ENCODE measurements around the gene PTPRM. TPM values are rescaled to one million over a fixed set of nuclear protein-coding genes. Genes with fewer than 3 reads are reported as not detected.

PTPRM gene
- total RNA-seq, 1 donor from 2014 or later: 42.1 TPM

DNA sequence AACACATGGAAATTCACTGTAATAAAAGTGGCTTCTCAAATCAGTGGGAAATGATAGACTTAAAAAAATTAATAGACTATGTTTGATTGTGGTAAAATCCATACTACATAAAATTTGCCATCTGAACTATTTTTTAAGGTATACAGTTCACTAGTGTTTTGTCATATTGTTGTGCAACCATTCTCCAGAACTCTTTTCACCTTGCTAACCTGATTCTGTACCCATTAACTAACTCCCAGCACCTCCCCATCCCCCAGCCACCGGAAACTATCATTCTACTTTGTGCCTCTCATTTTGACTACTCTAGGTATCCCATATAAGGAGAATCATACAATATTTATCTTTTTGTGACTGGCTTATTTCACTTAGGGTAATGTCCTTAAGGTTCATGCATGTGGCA, 153.3 kb downstream of the PTPRM start:
- no peaks in the 10 kb centered on the region for H3K36me3 ChIP-seq (ENCODE audit: control insufficient read depth, insufficient read depth, low read length)
- TF ChIP-seq, protein P1, sequence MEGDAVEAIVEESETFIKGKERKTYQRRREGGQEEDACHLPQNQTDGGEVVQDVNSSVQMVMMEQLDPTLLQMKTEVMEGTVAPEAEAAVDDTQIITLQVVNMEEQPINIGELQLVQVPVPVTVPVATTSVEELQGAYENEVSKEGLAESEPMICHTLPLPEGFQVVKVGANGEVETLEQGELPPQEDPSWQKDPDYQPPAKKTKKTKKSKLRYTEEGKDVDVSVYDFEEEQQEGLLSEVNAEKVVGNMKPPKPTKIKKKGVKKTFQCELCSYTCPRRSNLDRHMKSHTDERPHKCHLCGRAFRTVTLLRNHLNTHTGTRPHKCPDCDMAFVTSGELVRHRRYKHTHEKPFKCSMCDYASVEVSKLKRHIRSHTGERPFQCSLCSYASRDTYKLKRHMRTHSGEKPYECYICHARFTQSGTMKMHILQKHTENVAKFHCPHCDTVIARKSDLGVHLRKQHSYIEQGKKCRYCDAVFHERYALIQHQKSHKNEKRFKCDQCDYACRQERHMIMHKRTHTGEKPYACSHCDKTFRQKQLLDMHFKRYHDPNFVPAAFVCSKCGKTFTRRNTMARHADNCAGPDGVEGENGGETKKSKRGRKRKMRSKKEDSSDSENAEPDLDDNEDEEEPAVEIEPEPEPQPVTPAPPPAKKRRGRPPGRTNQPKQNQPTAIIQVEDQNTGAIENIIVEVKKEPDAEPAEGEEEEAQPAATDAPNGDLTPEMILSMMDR (IDR thresholded peaks at IDR 0.05; ENCODE audit: insufficient read depth, low read length, severe bottlenecking): no peak
- DNase-seq (ENCODE audit: low read depth) (no peak), FAIRE-seq (no peak)
- no peak overlapping the region for H3K4me3 ChIP-seq (ENCODE audit: low read depth, low read length)
- no peaks in the 10 kb centered on the region for H3K27me3 ChIP-seq (ENCODE audit: control insufficient read depth, insufficient read depth, low read length)

DNA sequence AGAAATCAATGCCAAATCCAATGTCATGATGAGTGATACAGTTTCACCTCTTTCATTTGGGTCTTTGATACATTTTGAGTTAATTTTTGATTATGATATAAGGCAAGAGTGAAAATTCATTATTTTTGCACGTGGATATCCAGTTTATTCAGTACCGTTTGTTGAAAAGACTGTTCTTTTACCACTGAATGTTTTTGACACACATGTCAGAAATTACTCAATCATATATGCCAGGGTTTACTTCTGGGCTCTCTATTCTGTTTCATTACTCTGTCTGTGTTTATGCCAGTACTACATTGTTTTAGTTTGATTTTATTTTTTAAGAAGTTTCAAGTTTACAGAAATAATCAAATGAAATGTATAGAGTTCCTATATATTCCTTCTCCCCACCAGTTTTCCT, 154.4 kb downstream of the PTPRM start:
- TF ChIP-seq, protein P1 (IDR thresholded peaks at IDR 0.05; ENCODE audit: insufficient read depth, low read length, severe bottlenecking): no peak
- H3K36me3 ChIP-seq (ENCODE audit: control insufficient read depth, insufficient read depth, low read length): no peaks in the 10 kb centered on the region
- DNase-seq (ENCODE audit: low read depth) (no peak), FAIRE-seq (no peak)
- no peaks in the 10 kb centered on the region for H3K27me3 ChIP-seq (ENCODE audit: control insufficient read depth, insufficient read depth, low read length)
- H3K4me3 ChIP-seq (ENCODE audit: low read depth, low read length): no peak overlapping the region

DNA sequence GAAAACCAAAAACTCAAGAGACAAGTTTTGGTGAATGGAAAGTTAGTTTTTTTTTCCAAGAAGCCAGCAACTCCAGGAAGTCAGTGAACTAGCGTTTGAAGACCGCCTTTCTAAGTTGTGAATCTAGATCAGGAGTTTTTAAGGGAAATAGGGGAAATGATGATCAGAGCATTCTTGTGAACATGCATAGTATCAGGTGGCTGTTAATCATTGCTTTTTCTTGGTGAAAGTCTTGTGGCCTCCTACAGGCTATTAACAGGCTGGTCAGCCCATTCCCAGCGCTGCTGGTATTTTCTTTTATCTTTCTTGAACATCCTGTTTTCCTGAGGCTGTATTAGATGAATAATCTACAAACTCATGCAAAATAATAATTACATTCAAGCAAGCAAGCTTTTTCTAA, 155.8 kb downstream of the PTPRM start:
- no peak overlapping the region for H3K4me3 ChIP-seq (ENCODE audit: low read depth, low read length)
- TF ChIP-seq, protein P1 (IDR thresholded peaks at IDR 0.05; ENCODE audit: insufficient read depth, low read length, severe bottlenecking): no peak
- no peak for DNase-seq (ENCODE audit: low read depth)

DNA sequence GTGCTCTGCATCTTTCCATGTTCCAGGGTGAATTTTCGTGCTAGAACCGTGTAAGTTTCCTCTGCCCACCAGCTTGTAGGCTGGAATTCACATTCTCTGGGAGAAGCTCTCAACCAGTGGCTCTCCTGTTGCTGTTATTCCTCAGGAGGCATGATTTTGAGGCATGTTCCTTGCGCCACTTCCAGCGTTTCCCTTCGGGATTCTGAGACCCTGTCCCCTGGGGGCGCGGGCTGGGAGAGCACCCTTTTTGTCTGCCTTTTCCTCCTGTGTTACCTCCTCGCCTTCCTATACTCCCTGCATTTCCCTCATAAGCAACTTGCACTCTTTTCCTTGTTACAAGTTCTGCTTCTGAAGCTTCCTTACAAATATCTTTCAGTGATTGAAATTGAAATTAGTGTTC, 156.4 kb downstream of the PTPRM start:
- TF ChIP-seq, protein P1 (IDR thresholded peaks at IDR 0.05; ENCODE audit: insufficient read depth, low read length, severe bottlenecking): no peak
- FAIRE-seq (no peak), DNase-seq (ENCODE audit: low read depth) (no peak)
- Histone ChIP-seq H3K36me3 (ENCODE audit: control insufficient read depth, insufficient read depth, low read length) (no peaks in the 10 kb centered on the region), H3K4me3 (ENCODE audit: low read depth, low read length) (no peak overlapping the region), H3K27me3 (ENCODE audit: control insufficient read depth, insufficient read depth, low read length) (no peaks in the 10 kb centered on the region)

More for the DNA sequence above, 155.8 kb downstream of the PTPRM start:
- Histone ChIP-seq H3K27me3 (ENCODE audit: control insufficient read depth, insufficient read depth, low read length) (no peaks in the 10 kb centered on the region), H3K36me3 (ENCODE audit: control insufficient read depth, insufficient read depth, low read length) (no peaks in the 10 kb centered on the region)
- FAIRE-seq: no peak

DNA sequence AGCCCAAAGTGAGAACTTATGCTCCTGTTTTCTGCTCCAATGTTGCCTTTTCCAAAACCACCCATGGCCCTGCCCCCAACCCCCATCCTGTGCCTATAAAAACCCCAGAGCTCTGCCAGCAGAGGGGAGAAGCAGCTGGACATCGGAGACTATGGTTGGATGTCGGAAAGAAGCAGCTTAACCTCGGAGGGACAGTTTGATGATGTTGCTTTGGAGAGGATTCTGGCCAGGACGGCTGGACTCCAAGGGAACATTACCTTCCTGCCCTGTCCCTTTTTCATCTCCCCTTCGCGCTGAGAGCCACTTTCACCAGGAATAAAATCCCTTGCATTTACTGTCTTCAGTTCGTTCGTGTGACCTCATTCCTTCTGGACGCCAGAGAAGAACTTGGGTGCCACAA, 158.4 kb downstream of the PTPRM start:
- TF ChIP-seq, protein P1 (IDR thresholded peaks at IDR 0.05; ENCODE audit: insufficient read depth, low read length, severe bottlenecking): no peak
- FAIRE-seq (no peak), DNase-seq (ENCODE audit: low read depth) (no peak)
- Histone ChIP-seq H3K36me3 (ENCODE audit: control insufficient read depth, insufficient read depth, low read length) (no peaks in the 10 kb centered on the region), H3K4me3 (ENCODE audit: low read depth, low read length) (no peak overlapping the region), H3K27me3 (ENCODE audit: control insufficient read depth, insufficient read depth, low read length) (no peaks in the 10 kb centered on the region)

DNA sequence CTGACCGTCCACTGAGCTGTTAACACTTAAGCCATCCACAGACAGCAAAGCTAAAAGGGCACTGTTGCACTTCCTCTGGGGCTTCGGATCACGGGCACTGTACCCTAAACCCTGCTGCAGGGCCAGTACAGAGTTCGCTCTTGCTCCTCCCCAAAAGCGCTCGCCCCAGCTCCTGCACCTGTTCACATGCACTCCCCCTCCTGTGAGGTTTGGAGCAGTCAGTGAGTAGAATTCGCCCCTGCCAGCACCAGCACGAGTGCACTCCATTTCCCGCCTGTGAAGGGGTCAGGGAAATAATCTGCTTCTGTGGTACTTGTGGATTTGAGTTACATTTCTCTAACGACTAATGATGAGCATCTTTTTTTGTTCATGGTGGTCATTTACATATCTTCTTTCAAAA, 158.8 kb downstream of the PTPRM start:
- H3K27me3 ChIP-seq (ENCODE audit: control insufficient read depth, insufficient read depth, low read length): no peaks in the 10 kb centered on the region
- H3K36me3 ChIP-seq (ENCODE audit: control insufficient read depth, insufficient read depth, low read length): no peaks in the 10 kb centered on the region
- FAIRE-seq: no peak
- TF ChIP-seq, protein P1 (IDR thresholded peaks at IDR 0.05; ENCODE audit: insufficient read depth, low read length, severe bottlenecking): no peak
- no peak for DNase-seq (ENCODE audit: low read depth)
- no peak overlapping the region for H3K4me3 ChIP-seq (ENCODE audit: low read depth, low read length)

Data from bronchial epithelial cell (primary cell).